Measurements from ENCODE around the gene ARNT2. TPM values are rescaled to one million over a fixed set of nuclear protein-coding genes. Genes with fewer than 3 reads are reported as not detected.
"Not testable (repeated sequence)": the region's sequence is repeated elsewhere in the genome, so short reads cannot be mapped to it uniquely, and the experiment has no call there.

The ARNT2 gene
- polyA plus RNA-seq (2013, experiment 1 of 2; ENCODE audit: insufficient read length), result 31.8 TPM
- polyA plus RNA-seq (2013, experiment 2 of 2; ENCODE audit: insufficient read length), result 31.8 TPM

GRCh38 chr15:80404057-80404760, at the start of gene ARNT2:
TSS of gene ARNT2 (plus strand) at chr15:80404382. CDS start at chr15:80404516, 134 bp downstream.
- DNase-seq, result peak; percentile 46

GRCh38 chr15:80367094-80367493, 37.1 kb upstream of the ARNT2 start:
- peak; percentile 9 for DNase-seq

- DNase-seq, result no peak
Observed at GRCh38 chr15:80367661-80368060, 36.5 kb upstream of the ARNT2 start.

- no peak for DNase-seq
Observed at GRCh38 chr15:80371924-80372323, 32.3 kb upstream of the ARNT2 start.

- no peak for DNase-seq
Observed at GRCh38 chr15:80374441-80374840, 29.7 kb upstream of the ARNT2 start.

- DNase-seq, result no peak
Observed at GRCh38 chr15:80375968-80376891, 28.0 kb upstream of the ARNT2 start.

GRCh38 chr15:80379693-80380092, 24.5 kb upstream of the ARNT2 start:
- DNase-seq, result no peak

GRCh38 chr15:80380154-80380553, 24.0 kb upstream of the ARNT2 start:
- DNase-seq, result no peak

- no peak for DNase-seq
Observed at GRCh38 chr15:80382285-80382684, 21.9 kb upstream of the ARNT2 start.

GRCh38 chr15:80384432-80384831, 19.8 kb upstream of the ARNT2 start:
- no peak for DNase-seq

- no peak for DNase-seq
Observed at GRCh38 chr15:80386151-80386550, 18.0 kb upstream of the ARNT2 start.

GRCh38 chr15:80388326-80388725, 15.9 kb upstream of the ARNT2 start:
- no peak for DNase-seq

- no peak for DNase-seq
Observed at GRCh38 chr15:80389370-80389769, 14.8 kb upstream of the ARNT2 start.

- DNase-seq, result not testable (repeated sequence)
Observed at GRCh38 chr15:80390942-80391341, 13.2 kb upstream of the ARNT2 start.

- DNase-seq, result no peak
Observed at GRCh38 chr15:80395616-80396015, 8.6 kb upstream of the ARNT2 start.

- no peak for DNase-seq
Observed at GRCh38 chr15:80396096-80396495, 8.1 kb upstream of the ARNT2 start.

- no peak for DNase-seq
Observed at GRCh38 chr15:80399508-80399907, 4.7 kb upstream of the ARNT2 start.

- no peak for DNase-seq
Observed at GRCh38 chr15:80401456-80401855, 2.7 kb upstream of the ARNT2 start.

GRCh38 chr15:80402339-80402738, 1.8 kb upstream of the ARNT2 start:
- no peak for DNase-seq

- DNase-seq, result no peak
Observed at GRCh38 chr15:80403712-80404056, 498 bp upstream of the ARNT2 start.

GRCh38 chr15:80404761-80405553, 775 bp downstream of the ARNT2 start:
- peak; percentile 34 for DNase-seq

- no peak for DNase-seq
Observed at GRCh38 chr15:80405554-80405850, 1.3 kb downstream of the ARNT2 start.

- no peak for DNase-seq
Observed at GRCh38 chr15:80405970-80406369, 1.8 kb downstream of the ARNT2 start.
